Erythroblast (primary cell): ENCODE data around the gene GPC6.

ENCODE experiments used
- GATA1 ChIP-seq: IDR thresholded peaks from 2 replicates; pipeline ENCODE4 v1.6.1; 2011; ENCODE audit warnings: low read depth, mild to moderate bottlenecking, control low read depth, low read length, moderate library complexity
- POLR2A ChIP-seq: IDR thresholded peaks from 2 replicates; pipeline ENCODE4 v1.6.1; 2011; ENCODE audit warnings: mild to moderate bottlenecking, low read length

DNA sequence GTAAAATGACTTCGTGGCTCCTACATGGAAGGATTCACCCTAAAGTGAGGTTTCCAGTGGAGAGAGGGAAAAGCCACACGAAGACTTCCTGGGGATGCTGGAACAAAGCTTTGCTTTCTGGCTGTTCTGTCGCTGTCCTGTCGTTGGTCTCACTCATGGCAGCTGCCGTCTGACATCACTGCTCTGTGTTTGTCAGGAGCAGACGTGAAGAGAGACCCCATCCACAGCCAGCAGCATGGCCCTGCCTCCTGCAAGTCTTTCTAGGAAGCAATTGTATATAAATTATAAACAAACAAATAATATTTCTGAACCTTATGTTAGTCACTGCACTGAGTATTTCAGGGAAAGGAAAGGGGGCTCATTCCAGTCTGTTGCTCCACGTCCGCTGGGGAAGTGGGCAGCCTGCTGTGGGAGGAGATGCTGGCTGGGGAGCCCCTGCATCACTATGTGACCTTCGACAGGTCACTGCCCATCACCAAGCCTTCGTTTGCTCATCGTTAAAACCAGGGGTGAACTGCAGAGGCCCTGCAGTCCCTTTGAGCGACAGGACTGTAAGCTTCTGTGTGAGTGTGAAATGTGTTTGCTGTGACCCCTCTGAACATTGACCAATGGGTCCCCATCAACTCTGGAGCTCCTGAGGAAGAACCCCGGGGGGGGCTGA is 1101.9 kb downstream of the GPC6 start:
- TF ChIP-seq POLR2A: no peak
- no peak for TF ChIP-seq GATA1
